HepG2 (cell line): ENCODE results near the gene NDRG3. TPM values are rescaled to one million over a fixed set of nuclear protein-coding genes. Genes with fewer than 3 reads are reported as not detected.

Experiments used
- AGO2 ChIP-seq: fragments of 200-400 bp; formaldehyde crosslinking; optimal IDR thresholded peaks from 2 replicates; pipeline ENCODE3; 2017; ENCODE audit warnings: mild to moderate bottlenecking, low read depth, low read length, moderate library complexity
- FLYWCH1 ChIP-seq: sonication (generic); formaldehyde crosslinking; IDR thresholded peaks from 2 replicates; pipeline ENCODE4 v1.8.1; 2023; ENCODE audit warnings: mild to moderate bottlenecking, missing genetic modification reagents
- GTF3A ChIP-seq: sonication (generic); formaldehyde crosslinking; conservative IDR thresholded peaks from 2 replicates; pipeline ENCODE4 v1.4.0; 2020; ENCODE audit warnings: mild to moderate bottlenecking, missing genetic modification reagents
- HBP1 ChIP-seq: IDR thresholded peaks from 2 replicates; pipeline ENCODE4 v1.6.1; 2016; ENCODE audit warnings: low read depth, control low read depth
- MEF2D ChIP-seq: sonication (generic); formaldehyde crosslinking; IDR thresholded peaks from 2 replicates; pipeline ENCODE4 v1.5.1; 2020; ENCODE audit warnings: mild to moderate bottlenecking, missing genetic modification reagents
- MTF2 ChIP-seq: sonication (generic); formaldehyde crosslinking; IDR thresholded peaks from 2 replicates; pipeline ENCODE4 v1.5.0; 2020; ENCODE audit warnings: missing genetic modification reagents, borderline replicate concordance
- NFAT5 ChIP-seq: sonication (generic); formaldehyde crosslinking; IDR thresholded peaks from 2 replicates; pipeline ENCODE4 v1.4.0; 2020; ENCODE audit warnings: missing genetic modification reagents
- NFYC ChIP-seq: IDR thresholded peaks from 2 replicates; pipeline ENCODE4 v1.6.1; 2016; ENCODE audit warnings: missing genetic modification reagents, missing compliant biosample characterization
- PCBP2 ChIP-seq: fragments of 200-400 bp; formaldehyde crosslinking; optimal IDR thresholded peaks from 2 replicates; pipeline ENCODE3; 2018; ENCODE audit warnings: low read length, low read depth; ENCODE audit not compliant: poor library complexity, severe bottlenecking
- POGZ ChIP-seq: sonication (generic); formaldehyde crosslinking; IDR thresholded peaks from 2 replicates; pipeline ENCODE4 v1.4.0; 2020; ENCODE audit warnings: mild to moderate bottlenecking, missing genetic modification reagents
- ZBTB43 ChIP-seq: sonication (generic); formaldehyde crosslinking; conservative IDR thresholded peaks from 2 replicates; pipeline ENCODE4 v1.4.0; 2020; ENCODE audit warnings: missing genetic modification reagents
- ZFP41 ChIP-seq: sonication (generic); formaldehyde crosslinking; IDR thresholded peaks from 2 replicates; pipeline ENCODE4 v1.4.0; 2020; ENCODE audit warnings: mild to moderate bottlenecking, missing genetic modification reagents, borderline replicate concordance
- ZHX1 ChIP-seq: sonication (generic); formaldehyde crosslinking; IDR thresholded peaks from 2 replicates; pipeline ENCODE4 v1.8.1; 2022; ENCODE audit warnings: low read depth, mild to moderate bottlenecking, missing genetic modification reagents
- ZNF530 ChIP-seq: sonication (generic); formaldehyde crosslinking; IDR thresholded peaks from 2 replicates; pipeline ENCODE4 v1.5.0; 2020; ENCODE audit warnings: low read depth, mild to moderate bottlenecking, missing genetic modification reagents
- ZUFSP ChIP-seq: sonication (generic); formaldehyde crosslinking; IDR thresholded peaks from 2 replicates; pipeline ENCODE4 v1.9.0; 2021; ENCODE audit warnings: missing genetic modification reagents, mild to moderate bottlenecking, borderline replicate concordance
- polyA plus RNA-seq, 8 experiments: library from polyadenylated mRNA; depleted of rRNA in 3 of 8; stranded (reverse) in 7 of 8; unstranded in 1 of 8; fragments of >200 nt; fragmentation: Illumina TruSeq in 4 of 8; extraction: Trizol in 4 of 8; gene quantifications; 2 replicates each; pipeline versions ENCODE4 v1.2.1 to v1.2.3, GENCODE V29; 2011 to 2016; ENCODE audit warnings: low read depth in 4 of 8, missing spikeins in 1 of 8, mixed read lengths in 1 of 8; ENCODE audit not compliant: insufficient read depth in 1 of 8
- total RNA-seq, 5 experiments: library from RNA; depleted of rRNA; stranded (reverse); fragments of >200 nt; fragmentation: Illumina TruSeq; extraction: Trizol; gene quantifications; 2 replicates each; pipeline ENCODE4 v1.2.3, GENCODE V29; 2016; ENCODE audit warnings: low read depth in 1 of 5

NDRG3 gene
- total and polyA plus RNA-seq, 2 of the 13 experiments (the other 11 are each of a cell fraction or from before 2014, with no cell fraction given): 36.0 to 40.5 TPM

GRCh38 chr20:36624068-36624943 lies 121.6 kb downstream of the NDRG3 start (continued):
- TF ChIP-seq GTF3A (CRISPR knock-in tag): no peak
- no peak for TF ChIP-seq ZBTB43 (CRISPR knock-in tag)
- TF ChIP-seq POGZ (CRISPR knock-in tag): no peak
- no peak for TF ChIP-seq NFAT5 (CRISPR knock-in tag)
- TF ChIP-seq MEF2D (CRISPR knock-in tag): no peak
- TF ChIP-seq ZFP41 (CRISPR knock-in tag): no peak
- no peak for TF ChIP-seq PCBP2
- TF ChIP-seq MTF2 (CRISPR knock-in tag): no peak
- TF ChIP-seq NFYC: no peak
- TF ChIP-seq FLYWCH1 (CRISPR knock-in tag): no peak
- TF ChIP-seq HBP1 (CRISPR knock-in tag): no peak
- TF ChIP-seq ZNF530 (CRISPR knock-in tag): no peak
- TF ChIP-seq ZUFSP (CRISPR knock-in tag): no peak
- TF ChIP-seq ZHX1: no peak
- TF ChIP-seq AGO2: no peak
